SK-N-MC (cell line): Measurements from ENCODE around the gene CACNA1S.

Source experiments
- DNase-seq: peaks from one replicate; pipeline ENCODE4 v3.0.0-alpha.2; 2011; ENCODE audit warnings: low read depth, low spot score
- H3K27ac ChIP-seq: fragments of 200-600 bp; sonication (generic); 2 replicates; pipeline ENCODE4 v1.5.1; 2016; ENCODE audit warnings: mixed run types
- H3K36me3 ChIP-seq: fragments of 200-600 bp; sonication (generic); 2 replicates; pipeline ENCODE4 v1.6.1; 2017; ENCODE audit warnings: antibody characterized with exemption, low read length, mixed read lengths; ENCODE audit not compliant: insufficient read depth
- H3K4me3 ChIP-seq: fragments of 200-600 bp; sonication (generic); 2 replicates; pipeline ENCODE4 v1.5.1; 2016
- H3K9ac ChIP-seq: fragments of 200-600 bp; sonication (generic); 2 replicates; pipeline ENCODE4 v1.8.0; 2017; ENCODE audit warnings: mixed run types, mixed read lengths; ENCODE audit not compliant: insufficient read length
- H3K9me3 ChIP-seq: fragments of 200-600 bp; sonication (generic); 2 replicates; pipeline ENCODE4 v1.6.1; 2017; ENCODE audit warnings: low read depth, mild to moderate bottlenecking, antibody characterized with exemption, low read length, moderate library complexity, mixed read lengths
- EZH2 ChIP-seq: fragments of 200-600 bp; sonication (generic); IDR thresholded peaks from one replicate; pipeline ENCODE4 v1.6.1; 2017; ENCODE audit warnings: antibody characterized with exemption
- FOXP2 ChIP-seq: optimal IDR thresholded peaks from 2 replicates; pipeline ENCODE3; 2011; ENCODE audit warnings: mild to moderate bottlenecking, moderate library complexity; ENCODE audit not compliant: insufficient read depth; ENCODE audit errors: extremely low read length, control extremely low read depth
- POLR2AphosphoS5 ChIP-seq: IDR thresholded peaks from 2 replicates; pipeline ENCODE4 v1.6.1; 2012; ENCODE audit warnings: mild to moderate bottlenecking, low read depth, low read length, borderline replicate concordance

CACNA1S gene

DNA sequence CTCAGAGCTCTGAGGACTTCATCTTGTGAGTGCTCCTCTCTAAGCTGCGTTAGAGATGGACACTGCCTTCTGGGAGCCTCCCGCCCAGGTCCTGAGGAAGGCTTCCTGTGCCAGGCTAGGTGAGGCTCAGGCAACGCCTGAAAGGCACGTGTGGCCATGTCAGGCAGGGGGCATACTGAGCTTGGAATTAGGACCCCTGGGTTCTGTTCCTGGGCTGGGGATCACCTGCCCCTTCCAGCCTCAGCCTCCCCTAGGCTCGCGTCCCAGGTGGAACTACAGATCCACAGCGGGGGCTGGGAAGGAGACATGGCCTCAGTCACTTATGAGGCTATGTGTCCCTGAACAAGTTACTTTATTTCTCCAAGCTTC lies 24.8 kb upstream of the CACNA1S start:
- DNase-seq: no peak
- no peak overlapping the region for H3K9ac ChIP-seq
- H3K4me3 ChIP-seq: no peak overlapping the region
- no peak overlapping the region for H3K27ac ChIP-seq
- H3K9me3 ChIP-seq: no peaks in the 10 kb centered on the region
- peaks cover 33% of the 10 kb centered on the region for H3K36me3 ChIP-seq
- TF ChIP-seq POLR2AphosphoS5: no peak
- no peak for TF ChIP-seq FOXP2
- no peak for TF ChIP-seq EZH2

DNA sequence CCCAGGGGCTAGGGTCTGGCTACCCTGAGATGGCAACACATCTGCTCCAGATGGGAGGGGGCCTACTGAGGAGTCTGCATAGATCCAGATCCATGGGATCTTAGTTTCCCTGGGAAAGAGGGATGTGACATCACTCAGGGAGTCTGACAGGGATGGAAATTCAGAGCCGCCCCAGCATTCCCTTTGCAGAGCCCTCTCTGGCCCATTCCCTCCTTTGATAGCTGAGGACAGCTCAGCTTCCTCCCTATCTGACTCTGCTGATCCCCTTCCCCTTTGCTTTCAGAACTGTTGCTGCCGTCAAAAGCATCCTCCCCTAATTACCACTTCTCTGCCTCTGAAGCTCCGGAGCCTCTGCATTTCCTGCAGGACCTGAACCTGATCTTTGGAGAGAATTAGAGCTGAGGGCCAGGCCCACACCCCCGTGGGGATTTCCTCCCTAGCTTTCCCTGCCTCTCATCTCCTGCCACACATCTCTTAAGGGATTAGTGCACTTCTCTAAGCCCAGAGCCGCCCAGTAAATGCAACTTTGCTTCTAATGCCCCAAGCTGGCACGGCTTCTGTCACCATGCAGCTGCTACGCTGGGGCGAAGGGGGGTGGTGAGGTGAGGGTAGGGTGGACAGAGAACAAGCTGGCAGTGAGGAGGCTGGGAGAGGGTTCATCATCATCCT lies 24.3 kb upstream of the CACNA1S start:
- no peak for DNase-seq
- no peak overlapping the region for H3K27ac ChIP-seq
- H3K36me3 ChIP-seq: peaks cover 28% of the 10 kb centered on the region
- no peak overlapping the region for H3K9ac ChIP-seq
- H3K9me3 ChIP-seq: no peaks in the 10 kb centered on the region
- no peak overlapping the region for H3K4me3 ChIP-seq
- no peak for TF ChIP-seq FOXP2
- no peak for TF ChIP-seq POLR2AphosphoS5
- TF ChIP-seq EZH2: no peak

DNA sequence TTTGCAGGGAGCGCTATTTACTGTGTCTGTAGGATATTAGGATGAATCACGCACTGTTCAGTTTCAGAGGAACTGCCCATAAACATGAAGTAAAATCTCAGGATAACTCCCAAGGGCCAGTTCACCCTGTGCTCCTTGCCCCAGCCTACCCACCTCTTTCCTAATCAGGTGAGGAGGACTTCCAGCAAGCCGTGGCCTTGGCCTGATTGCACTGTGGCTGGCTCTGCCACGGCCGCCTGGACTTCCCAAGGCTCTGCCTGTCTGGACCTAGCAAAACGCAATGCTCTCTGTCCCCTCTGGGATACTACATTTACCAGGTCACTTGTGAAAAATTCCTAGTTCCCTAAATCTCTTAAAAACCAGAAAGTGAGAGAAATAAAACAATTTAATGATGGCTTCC lies 22.2 kb upstream of the CACNA1S start:
- Histone ChIP-seq H3K4me3 (no peak overlapping the region), H3K36me3 (peaks cover 16% of the 10 kb centered on the region), H3K9ac (no peak overlapping the region), H3K9me3 (no peaks in the 10 kb centered on the region), H3K27ac (no peak overlapping the region)
- no peak for DNase-seq
- TF ChIP-seq EZH2: no peak
- no peak for TF ChIP-seq FOXP2
- TF ChIP-seq POLR2AphosphoS5: no peak

DNA sequence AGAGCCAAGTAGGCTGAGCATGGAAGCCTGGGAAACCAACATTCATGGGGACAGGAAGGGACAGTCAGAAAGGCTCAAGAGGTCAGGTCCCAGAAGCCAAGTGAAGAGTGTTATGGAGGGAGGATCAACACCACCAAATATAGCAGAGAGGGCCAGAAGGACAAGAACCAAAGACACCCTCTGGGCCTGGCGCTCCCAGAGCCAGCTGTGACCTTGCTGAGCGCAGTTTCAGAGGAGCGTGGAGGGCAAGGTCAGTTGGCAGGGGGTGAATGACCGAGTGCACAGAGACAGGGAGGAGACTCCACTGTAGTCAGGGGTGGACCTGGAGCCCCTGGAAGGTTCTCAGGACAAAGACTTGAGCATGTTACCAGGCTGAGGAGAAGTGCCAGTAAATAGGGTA lies 19.2 kb upstream of the CACNA1S start:
- H3K9ac ChIP-seq: no peak overlapping the region
- H3K4me3 ChIP-seq: no peak overlapping the region
- H3K27ac ChIP-seq: no peak overlapping the region
- DNase-seq: no peak
- no peaks in the 10 kb centered on the region for H3K9me3 ChIP-seq
- H3K36me3 ChIP-seq: peaks cover 6% of the 10 kb centered on the region; the same call in 1 of the 2 replicates
- TF ChIP-seq POLR2AphosphoS5: no peak
- no peak for TF ChIP-seq EZH2
- no peak for TF ChIP-seq FOXP2

DNA sequence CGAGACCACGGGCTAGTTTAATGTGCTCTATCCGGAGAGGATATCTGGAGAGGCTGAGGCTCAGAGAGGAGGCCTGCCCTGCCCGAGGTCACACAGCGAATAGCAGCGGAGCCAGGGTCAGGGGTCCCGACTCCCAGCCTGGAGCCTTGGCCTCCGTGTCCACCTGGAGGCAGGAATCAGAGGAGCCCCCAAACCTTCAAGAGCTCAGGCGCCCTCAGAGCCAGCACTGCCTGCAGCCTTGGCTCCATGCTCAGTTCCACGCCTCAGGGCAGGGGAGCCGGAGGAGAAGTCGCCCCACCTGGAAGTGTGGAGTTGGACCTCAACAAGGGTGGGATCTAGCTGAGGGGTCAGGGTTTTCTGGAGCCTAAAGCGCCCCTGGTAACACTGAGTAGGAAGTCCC lies 16.7 kb upstream of the CACNA1S start:
- no peak overlapping the region for H3K27ac ChIP-seq
- no peaks in the 10 kb centered on the region for H3K36me3 ChIP-seq
- H3K9me3 ChIP-seq: no peaks in the 10 kb centered on the region
- no peak overlapping the region for H3K4me3 ChIP-seq
- no peak for TF ChIP-seq EZH2
- no peak for TF ChIP-seq FOXP2
- TF ChIP-seq POLR2AphosphoS5: no peak
- no peak overlapping the region for H3K9ac ChIP-seq
- DNase-seq: no peak

DNA sequence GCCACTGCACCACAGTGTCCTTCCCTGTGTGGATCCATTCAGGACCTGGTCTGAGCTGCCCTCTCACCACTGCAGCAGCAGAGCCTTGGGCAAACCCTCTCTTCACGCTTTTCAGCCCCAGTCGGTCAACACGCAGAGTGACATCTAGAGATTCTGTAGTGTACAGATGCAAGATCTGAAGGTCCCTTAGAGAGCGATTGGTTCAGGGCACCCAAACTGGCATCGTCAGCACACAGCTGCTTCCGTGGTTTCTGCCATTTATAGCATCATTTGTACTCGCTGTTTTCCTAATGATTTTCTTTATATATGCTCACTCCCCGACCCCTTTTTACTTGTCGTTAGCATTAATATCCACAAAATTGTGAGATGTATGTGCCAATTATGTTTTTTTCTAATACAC lies 16.2 kb upstream of the CACNA1S start:
- TF ChIP-seq POLR2AphosphoS5 (no peak), FOXP2 (no peak), EZH2 (no peak)
- Histone ChIP-seq H3K9me3 (no peaks in the 10 kb centered on the region), H3K9ac (no peak overlapping the region), H3K27ac (no peak overlapping the region), H3K36me3 (no peaks in the 10 kb centered on the region), H3K4me3 (no peak overlapping the region)
- DNase-seq: no peak

DNA sequence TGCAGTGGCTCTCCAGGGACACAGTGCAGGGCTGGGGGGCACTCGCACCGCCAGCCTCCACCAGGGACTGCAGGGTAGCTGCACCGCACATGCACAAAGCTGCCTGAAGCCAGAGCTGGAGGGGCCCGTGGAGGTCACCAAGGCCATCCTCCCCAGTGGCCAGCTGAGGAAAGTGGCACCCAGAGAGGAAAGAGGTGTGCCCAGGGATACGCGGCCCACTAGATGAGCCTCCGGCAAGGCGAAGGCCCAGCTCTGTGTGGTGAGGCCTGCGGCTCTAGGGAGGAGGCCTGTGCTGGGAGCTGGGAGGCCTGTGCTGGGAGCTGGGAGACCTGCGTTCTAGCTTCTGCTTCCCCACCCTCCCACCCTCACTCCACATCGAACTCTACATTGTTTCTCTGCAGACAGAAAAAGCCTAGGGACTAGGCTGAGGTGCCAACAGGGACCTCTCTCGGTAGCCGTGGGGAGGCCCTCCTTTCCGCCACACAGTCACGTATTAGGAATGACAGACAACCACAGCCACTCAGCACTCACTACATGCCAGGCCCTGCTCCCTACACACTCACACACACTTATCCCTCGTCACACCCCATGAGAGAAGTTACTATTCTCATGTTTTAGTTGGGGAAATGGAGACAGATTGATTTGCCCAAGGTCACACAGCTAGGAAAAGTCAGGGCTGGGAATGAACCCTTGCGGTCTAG lies 15.7 kb upstream of the CACNA1S start:
- TF ChIP-seq POLR2AphosphoS5: no peak
- no peak for TF ChIP-seq FOXP2
- Histone ChIP-seq H3K4me3 (no peak overlapping the region), H3K36me3 (no peaks in the 10 kb centered on the region), H3K9ac (no peak overlapping the region), H3K27ac (no peak overlapping the region), H3K9me3 (no peaks in the 10 kb centered on the region)
- no peak for DNase-seq

DNA sequence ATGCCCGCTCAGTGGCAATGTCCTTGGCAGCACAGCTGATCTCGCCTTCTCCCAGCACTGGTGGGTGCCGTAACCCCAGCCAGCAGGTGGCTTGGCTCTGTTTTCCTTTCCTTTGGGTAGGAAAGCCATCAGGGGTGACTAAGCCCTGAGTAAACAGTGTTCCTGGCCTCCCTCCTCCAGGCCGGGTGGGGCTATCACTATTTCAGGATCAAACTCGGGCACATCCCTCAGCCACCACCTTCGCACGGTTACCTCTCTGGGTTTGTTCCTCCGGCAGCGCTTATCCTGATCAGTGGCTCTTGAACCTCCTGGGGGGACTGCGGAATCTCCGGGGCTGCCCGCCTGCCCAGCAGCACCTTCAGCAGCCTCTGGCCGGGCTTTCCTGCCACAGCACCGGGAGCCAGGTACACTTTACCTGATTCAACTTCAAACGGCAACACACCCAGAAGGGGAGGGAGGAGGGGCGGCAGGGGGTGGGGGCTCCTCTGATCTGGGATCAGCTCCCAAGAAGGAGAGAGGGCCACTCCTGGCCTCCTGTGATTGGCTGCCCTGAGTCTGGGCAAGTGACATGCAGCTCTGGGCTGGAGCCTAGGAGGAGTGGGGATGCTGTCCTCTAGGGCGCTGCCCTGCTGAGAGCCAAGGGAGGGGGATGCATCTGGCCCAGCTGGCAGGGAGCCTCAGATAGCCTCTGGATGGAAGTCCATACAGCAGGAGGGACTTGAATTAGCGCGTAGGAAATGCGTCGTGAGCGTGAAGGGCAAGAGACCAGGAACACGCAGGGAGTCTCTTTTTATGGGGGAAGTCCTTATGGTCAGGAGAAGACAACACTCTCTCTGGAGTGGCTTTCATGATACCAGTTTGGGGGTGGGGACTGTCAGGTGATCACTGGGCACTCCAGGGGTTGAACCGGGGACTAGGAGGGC lies 14.9 kb upstream of the CACNA1S start, which contains the start of gene ASCL5:
ASCL5 (minus strand) TSS at position 353 of the 923 bp plus-strand sequence. CDS start 11,812 bp downstream, outside the sequence.
- Histone ChIP-seq H3K36me3 (no peaks in the 10 kb centered on the region), H3K27ac (no peak within 1 kb of the TSS), H3K9ac (no peak within 1 kb of the TSS), H3K4me3 (no peak within 1 kb of the TSS), H3K9me3 (no peaks in the 10 kb centered on the region)
- no peak for TF ChIP-seq FOXP2
- no peak for TF ChIP-seq EZH2
- TF ChIP-seq POLR2AphosphoS5: no peak
- DNase-seq: no peak
